Fibroblast of skin of right biceps (primary cell): ENCODE results near the gene ELOVL7.
A peak's percentile ranks its signal among the peaks of the same experiment; 100 is the strongest.
"Not testable (repeated sequence)": the region's sequence is repeated elsewhere in the genome, so short reads cannot be mapped to it uniquely, and the experiment has no call there.

Experiments used
- DNase-seq: peaks from one replicate; pipeline ENCODE4 v3.0.0-alpha.2; 2013

ELOVL7 gene

DNA sequence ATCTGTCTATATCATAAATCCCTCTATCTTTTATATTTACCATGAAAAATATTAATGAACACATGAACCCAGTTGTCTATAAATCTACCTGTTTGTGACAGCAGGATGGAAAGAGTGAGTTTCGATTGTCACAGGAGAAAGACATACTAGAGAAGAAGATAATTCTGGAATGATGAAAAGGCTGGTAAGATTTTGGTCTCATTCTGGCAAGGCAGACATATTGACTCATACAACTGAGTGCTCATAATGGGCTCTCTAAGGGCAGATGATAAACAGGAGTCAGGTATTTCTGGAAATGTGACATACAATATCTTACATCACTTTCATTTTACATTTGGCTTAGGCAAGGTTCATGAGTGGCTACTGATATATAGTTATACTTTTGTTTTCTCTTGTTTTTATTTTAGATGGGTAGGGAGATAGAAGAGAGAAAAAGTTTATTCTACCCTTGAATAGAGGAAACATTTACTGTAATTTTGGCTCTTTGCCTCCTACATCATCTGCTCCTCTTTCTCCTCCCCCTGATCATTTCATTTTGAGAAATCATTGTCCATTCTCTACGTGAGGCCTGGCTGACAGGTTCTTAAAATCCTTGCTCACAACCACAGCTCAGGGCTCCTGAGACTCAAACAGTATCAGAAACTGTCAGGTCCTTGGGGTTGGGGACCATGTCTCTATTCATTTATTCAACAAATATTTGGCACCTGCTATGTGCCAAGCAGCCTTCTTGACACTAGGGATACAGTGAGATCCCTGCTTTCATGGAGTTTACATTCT, 14.4 kb downstream of the ELOVL7 start:
- DNase-seq = no peak

DNA sequence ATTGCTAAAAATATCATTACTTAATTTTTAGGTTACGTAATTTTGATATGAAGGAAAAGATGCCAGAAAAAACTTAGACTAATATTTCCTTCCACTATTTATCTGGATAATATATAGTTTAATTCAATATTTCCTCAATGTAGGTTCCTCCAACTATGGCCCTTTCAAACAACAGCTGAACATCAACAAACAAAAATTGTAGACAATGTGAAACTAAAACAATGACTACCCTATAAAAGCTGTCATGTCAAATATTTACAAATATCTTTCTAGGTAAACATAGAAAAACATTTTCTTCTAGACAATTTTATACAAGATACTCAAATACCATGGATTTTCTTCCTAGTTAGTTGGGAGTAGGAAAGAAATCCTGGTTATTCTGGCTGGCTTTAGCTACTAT, 16.9 kb downstream of the ELOVL7 start:
- DNase-seq = no peak

DNA sequence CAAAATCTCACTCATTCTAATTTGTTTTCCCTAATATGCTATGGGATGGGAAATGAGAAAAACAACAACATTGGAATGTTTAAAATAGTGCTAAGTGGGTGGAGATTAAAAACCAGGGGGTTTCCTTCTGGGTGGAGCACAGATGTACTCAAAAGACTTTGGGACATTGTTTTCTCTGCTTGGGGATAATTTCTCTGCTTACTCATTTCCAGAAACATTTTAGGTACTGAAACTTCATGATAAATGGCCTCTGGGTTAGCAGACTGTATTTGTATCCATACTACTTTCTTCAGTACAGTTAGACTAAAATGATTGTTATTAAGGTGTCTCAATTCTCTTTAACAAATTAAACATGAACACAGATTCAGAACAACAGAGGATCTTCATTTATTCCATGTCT, 17.4 kb downstream of the ELOVL7 start:
- DNase-seq = no peak

DNA sequence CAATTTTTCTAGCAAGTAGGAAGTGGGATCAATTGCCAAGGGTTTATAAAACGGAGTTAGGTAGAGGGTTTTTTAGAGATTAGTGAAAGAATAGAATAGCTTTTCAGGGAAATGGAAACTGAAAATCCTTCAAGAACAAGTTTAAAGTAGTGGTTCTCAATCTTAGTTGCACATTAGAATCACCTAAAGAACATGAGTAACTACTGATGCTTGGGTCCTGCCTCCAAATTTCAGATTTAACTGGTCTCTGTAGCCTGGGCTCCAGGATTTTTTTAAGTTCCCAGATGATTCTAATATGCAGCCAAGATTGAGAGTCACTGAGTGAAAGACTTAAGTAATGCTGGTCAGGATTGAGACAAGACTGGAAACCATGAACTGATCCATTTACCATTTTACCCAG, 20.5 kb downstream of the ELOVL7 start:
- no peak for DNase-seq

DNA sequence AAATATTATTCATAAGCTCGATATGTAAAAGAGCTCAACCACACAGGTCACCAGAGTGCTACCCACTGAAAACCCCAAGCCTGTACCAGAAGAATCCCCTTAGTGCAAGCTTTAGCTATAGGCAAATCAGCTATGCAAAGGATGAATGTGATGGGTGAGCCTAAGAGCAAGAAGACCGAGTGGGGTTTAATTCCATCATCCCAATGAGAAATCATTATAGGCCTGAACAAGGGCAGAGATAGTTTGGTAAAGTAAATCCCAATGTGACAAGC, 21.8 kb downstream of the ELOVL7 start:
- DNase-seq = no peak

DNA sequence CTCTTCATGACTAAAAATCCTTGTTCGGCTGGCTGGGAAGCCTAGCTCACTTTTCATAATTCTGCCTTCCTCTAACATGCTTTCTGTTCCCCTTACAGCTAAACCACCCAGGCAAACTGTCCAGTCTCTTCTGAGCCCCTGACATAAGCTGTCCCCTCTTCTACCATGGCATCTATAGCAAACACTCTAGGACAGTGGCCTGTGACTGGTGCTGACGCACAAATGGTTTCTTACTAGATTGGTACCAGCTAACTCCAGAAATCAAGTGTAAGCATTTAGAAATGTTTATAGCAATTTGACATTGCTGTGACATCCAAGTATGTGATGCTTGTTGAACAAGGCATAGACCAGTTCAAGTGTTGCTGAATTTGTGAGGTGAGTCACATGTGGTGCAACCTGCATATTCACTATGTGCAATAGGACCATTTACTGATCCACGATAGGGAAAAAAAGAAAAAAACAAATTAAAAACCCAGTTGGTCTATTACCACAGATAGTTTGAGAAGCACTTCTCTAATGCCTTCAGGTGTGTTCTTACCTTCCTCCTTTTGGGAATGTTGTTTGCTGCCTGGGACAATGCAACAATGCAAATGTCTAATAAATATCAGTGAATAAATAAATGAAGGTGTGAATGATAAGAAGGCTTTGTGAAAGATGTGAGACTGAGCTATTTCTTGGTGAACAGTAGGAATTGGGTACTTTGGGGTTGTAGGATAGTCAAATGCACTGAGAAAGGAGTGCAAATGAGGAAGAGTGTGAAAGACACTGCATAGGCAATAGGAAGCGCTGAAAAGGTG, 22.4 kb downstream of the ELOVL7 start:
- DNase-seq = no peak

DNA sequence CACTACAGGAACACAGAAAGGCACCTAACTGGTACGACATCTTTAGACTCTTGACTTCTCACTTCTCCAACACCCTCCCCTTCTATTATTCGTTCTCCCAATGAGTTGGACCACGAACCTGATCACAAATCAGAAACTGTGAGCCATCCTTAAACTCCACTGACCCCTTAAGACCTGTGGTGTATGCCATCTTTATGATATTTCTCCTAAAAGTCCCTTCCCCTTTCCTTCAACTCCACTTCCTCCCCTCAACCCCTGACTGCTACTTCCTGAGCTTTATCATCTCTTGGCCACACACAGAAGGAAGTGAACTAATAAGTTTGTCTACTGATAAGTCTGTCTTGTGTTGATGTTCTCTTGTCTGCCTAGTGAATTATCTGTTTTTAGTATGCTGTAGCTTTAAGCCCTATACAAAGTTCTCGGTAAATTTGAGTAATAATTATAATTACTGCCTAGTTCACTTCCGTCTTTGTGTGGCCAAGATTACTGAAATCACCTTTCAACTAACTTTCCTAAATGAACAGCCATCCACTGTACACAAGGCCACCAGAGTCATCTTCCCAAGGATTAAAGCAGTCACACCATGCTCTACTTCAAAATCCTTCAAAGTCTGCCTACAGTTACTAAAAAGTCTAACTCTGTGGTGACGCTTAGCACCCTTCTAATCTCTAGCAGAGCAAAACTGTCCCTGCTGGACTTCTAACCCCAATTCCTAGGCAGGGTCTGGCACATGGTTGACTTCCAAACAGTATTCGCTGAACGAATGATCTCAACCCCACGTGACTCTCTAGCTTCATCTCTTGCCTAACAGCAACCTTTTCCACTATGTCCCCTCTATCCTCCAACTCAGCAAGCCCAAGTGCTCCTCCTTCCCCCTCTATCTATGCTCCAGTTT, 23.2 kb downstream of the ELOVL7 start:
- no peak for DNase-seq

DNA sequence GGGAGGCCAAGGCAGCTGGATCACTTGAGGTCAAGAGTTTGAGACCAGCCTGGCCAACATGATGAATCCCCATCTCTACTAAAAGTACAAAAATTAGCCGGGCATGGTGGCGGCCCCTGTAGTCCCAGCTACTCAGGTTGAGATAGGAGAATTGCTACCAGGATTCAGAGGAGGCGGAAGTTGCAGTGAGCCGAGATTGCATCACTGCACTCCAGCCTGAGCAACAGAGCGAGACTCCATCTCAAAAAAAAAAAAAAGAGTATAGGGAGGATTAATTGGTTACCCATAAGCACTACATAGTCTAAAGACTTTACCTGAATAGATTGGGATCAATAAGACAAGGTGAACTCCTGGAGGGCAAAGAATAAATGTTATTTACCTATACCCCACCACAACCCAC, 27.9 kb downstream of the ELOVL7 start:
- not testable (repeated sequence) for DNase-seq

DNA sequence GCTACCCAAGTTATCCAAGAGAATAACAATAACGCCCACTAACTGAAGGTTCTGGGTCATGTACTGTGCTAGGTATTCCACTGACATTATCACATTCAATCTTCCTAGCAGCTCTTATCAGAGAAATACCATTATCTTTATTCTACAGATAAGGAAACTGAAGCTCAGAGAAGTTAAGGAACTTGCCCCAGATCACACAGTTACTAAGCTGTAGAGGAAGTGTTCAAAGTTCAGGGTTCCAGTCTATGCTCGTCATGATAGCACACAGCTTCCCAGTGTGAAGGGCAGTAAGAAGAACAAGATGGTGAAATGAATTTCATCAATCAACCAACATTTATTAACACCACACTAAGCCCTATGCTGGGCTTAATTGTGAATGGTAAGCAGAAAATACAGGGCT, 29.6 kb downstream of the ELOVL7 start:
- DNase-seq = no peak

DNA sequence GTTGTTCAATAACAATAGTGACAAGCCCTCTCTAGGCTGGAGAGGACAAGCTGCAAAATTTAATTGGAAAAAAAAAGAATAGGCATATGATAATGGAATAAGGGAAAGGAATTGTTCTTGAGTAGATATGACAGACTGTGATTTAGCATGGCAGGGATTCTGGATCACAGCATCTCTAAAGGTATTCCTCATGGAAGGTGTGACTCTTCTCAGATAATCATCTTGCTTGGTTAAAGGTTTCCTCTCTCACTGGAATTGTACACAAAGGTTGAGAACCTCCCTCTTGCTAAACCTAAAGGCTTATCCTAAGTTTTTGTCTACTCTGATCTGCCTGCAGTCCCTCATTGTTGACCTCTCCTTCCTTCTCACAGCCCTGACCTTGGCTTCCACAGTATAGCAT, 31.6 kb downstream of the ELOVL7 start:
- no peak for DNase-seq

DNA sequence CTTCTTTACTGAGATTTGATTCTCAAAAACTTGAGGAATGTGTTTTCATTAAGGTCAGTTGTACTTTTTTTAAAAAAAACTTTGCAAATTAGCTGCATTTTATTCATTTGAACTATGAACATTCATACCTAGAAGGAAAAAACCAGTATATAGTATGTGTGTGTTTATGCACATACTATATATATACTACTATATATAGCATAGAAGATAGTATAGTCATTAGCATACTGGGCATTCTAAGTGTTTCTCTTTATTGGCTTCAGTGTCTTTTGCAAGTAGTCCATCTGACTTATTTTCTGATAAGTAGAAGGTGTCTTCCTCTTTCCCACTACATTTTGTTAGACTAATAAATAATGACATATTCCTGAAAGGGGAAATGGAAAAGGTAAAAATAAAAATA, 33.0 kb downstream of the ELOVL7 start:
- no peak for DNase-seq

DNA sequence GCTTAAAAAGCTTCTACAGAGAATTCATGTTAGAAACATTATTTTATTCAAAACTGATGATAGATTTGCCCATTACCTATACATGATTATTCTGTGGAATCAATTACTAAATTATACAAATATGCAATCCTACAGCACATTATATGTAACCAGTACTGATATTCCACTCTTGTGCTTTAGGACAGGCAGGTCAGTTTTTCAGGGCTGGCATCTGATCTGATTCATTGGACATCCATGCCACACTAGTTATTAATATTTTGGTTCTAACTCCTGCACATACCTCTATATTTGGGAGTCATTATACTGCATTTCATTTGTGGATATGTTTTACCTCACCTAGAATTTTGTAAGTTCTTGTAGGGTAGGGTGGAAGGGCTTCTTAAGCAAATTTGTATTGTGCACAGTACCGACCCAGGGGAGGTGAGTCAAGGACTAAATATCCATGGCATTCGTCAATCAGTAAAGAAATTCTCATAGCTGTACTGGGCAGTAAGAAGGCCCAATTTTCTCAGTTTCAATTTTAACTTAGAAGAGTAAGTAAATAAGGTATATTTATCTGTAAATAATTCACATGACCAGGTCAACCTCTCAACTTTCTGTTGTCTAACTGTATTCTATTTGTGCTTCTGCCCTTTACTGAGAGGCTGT, 33.5 kb downstream of the ELOVL7 start:
- DNase-seq = peak; percentile 11

DNA sequence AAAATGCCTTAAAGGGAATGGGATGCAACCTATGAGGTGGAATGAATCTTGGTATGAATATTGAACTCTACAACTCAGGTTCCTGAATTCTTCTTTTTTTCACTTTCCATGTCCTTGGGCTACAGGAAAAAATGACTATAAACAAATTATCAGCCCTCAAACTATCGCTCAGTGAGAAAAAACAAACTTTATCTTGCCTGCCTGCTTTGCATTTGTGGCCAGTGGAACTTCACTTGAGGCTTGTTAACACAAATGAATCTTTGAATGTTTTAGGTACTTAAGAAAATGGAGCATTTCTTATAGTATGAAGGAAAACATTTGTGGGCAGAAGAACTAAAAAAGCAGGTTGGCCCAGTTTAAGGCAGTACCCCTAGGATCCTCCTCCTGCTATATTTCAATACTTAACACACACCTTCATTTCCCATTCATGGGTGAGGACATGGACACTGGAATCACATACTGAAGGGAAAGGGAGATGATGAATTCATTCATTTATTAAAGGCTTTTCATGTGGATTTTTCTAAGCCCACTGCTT, 34.1 kb downstream of the ELOVL7 start:
- no peak for DNase-seq

DNA sequence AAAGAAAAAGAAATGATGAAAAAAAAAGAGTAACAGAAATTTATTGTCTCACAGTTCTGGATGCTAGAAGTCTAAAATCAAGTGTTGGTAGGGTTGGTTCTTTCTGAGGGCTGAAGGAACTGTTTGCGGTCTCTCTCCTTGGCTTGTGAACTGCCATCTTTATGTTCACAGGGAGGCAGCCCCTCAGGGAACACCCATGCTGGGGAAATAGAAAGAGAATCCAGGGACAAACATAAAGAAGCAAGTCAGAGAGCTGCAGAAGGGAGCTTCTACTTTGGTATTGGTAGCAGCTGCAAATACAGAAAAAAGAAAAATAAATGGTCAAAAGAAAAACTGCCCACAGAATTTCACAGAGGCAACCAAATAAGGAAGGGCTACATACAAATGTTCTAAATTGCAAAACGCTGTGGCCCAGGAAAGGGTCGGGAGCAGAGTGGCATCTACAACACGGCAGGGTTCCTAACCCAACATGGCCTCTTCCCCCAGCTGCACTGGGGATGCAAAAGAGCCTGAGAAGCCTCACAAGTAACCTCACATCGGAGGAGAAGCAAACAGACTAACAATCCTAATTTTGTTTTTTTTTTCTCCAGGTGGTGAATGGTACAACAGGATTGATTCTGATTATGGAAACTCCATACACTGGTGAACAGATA, 37.4 kb downstream of the ELOVL7 start:
- no peak for DNase-seq

DNA sequence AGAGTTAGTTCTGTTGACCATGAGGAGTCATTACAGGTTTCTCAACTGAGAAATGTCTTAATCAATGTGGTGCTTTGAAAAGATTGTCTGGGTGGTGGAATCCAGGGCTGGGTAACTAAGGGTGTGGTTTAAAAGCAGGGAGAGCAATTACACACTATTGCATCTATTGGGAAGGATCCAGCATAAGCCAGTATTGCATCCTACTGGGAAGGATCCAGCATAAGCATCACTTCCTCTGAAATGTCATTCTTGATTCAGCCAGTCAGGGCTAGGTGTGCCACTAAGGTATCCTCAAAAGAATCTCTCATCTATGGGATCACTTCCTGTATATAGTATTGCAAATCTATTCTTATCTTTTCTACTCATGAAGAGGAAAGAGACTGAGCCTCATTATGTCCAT, 38.6 kb downstream of the ELOVL7 start:
- DNase-seq = no peak

DNA sequence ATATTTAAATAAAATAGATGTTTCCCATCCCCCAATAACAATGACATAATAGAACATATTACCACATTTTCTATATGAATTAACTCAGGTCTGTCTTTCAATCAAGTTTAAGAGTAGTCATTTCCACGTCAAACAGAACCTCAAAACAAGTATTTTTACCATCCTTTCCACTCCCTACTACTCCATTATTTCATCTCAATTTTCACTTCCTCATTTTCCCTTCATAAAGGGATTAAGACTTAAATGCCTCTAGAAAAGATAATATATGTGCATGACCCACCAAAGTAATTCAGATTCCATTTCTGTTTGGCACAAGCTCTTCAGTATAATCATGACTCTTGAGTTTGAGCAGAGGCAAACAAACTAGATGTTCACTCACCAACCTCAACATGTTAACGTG, 40.4 kb downstream of the ELOVL7 start:
- DNase-seq = no peak

DNA sequence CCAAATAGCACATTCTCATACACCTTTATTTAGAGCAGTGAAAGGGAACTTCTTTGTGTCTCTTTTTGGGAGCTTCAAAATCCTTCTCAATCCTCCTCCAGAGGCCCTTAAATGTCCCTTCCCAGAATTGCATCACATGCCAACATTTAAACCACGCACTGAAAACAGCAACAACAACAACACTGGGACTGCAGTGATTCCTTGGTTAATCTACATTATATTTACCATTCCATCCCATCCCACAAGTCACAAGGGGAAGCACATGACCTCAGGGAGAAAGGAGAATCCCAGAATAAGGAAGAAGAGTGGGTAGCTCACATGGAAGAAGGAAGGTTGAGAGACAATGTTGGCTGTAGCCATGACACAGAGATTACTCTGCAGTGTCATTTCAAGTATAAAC, 41.1 kb downstream of the ELOVL7 start:
- DNase-seq = no peak

DNA sequence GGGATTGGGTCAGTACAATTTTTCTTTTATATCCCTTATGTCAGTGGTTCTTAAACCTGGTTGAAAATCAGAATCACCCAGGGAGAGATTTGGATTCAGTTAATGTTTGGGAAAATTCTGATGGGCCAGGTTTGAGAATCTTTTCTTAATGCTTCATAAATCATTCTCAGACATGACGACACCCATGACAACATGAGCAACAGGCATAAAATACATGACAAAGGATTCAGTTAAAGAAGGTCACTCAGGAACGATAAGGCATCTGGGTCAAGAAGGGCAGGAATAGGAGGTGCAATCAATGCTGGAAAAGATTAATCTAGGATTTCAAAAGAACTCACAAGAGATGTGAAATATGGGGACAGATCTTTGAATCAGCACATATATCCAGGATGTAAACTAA, 41.8 kb downstream of the ELOVL7 start:
- DNase-seq = no peak

DNA sequence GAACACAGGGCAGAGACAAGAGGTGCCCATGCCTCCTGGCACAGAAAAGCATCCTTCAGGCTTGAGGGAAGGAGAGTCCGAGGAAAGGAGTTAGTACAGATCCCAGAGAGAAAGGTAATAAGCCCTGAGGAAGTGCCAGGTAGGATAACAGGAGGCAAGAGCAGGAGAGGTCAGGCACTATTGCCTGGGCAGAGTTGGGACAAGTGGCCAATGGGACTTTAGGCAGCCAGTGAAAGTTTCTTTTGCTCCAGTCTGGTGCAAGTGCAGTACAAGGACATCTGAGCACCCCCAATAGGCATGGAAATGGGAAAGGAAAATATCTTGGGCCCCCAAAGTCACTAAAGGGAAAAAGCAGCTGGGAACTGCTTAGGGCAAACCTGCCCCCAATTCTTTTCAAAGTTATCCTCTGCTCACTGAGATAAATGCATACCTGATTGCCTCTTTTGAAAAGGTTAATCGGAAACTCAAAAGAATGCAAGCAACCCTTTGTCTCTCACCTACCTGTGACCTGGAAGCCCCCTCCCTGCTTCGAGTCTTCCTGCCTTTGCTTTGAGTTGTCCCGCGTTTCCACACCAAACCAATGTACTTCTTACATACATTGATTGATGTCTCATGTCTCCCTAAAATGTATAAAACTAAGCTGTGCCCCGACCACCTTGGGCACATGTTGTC, 46.5 kb downstream of the ELOVL7 start:
- DNase-seq = no peak

DNA sequence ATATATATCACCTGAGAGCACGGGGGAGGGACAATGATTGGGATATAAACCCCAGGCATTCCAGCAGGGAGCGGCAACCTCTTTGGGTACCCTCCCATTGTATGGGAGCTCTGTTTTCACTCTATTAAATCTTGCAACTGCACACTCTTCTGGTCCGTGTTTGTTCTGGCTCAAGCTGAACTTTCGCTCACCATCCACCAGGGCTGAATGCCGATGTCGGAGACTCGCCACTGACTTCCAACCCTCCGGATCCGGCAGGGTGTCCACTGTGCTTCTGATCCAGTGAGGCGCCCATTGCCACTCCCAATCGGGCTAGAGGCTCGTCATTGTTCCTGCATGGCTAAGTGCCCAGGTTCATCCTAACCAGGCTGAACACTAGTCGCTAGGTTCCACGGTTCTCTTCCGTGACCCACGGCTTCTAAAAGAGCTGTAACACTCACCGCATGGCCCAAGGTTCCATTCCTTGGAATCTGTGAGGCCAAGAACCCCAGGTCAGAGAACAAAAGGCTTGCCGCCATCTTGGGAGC, 48.6 kb downstream of the ELOVL7 start:
- DNase-seq = not testable (repeated sequence)

DNA sequence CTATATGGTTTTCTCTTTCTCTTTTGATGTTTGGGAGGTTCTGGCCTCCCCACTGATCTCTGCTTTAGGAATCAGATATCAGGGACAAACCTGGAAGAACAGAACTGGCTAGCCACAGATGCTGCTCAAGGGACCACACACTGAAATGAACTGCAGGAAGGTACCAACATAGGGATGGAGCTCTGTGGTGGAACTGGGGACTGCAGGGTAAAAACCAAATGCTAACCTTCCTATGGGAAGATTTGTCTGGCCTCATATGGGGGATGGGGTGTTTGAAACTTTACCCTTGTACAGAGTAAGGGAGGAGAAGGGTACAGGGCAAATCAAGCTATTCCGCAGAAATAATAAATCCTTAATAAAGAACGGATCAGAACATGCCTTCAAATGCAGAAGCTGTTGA, 49.4 kb downstream of the ELOVL7 start:
- DNase-seq = no peak

DNA sequence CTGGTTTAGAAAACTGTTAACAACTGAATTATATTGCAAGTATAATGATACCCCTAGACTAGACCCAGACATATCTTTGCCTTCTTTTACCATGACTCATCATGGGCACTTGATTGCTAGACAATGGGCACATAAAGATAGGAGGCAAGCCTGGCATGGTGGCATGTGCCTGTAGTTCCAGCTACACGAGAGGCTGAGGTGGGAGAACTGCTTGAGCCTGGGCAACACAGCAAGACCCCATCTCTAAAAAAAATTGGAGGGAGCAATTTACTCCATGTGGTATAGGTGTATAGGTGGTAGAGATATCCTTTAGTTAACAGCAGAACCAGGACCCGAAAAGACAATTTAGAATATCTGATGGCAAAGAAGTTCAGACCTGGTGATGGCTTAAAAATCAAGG, 51.6 kb downstream of the ELOVL7 start:
- no peak for DNase-seq
